SK-N-SH (cell line): ENCODE measurements around the gene B4GALNT1. TPM values are rescaled to one million over a fixed set of nuclear protein-coding genes. Genes with fewer than 3 reads are reported as not detected.

Experiments used
- CTCF ChIA-PET: fragments of 300-600, 350-600 bp; formaldehyde crosslinking; extraction: SDS; loops from one replicate; lab custom pipeline; 2021; lab: Yijun Ruan, JAX
- POLR2A ChIA-PET: fragments of 350-600 bp; sonication (Branson Sonifier 250); formaldehyde crosslinking; extraction: SDS; loops from one replicate; lab custom pipeline; 2020; ENCODE audit warnings: antibody characterized with exemption, inconsistent platforms; lab: Yijun Ruan, JAX
- DNase-seq: peaks from one replicate; pipeline ENCODE4 v3.0.0; 2012
- H2AFZ ChIP-seq: fragments of 200-600 bp; sonication (generic); 2 replicates; pipeline ENCODE4 v1.8.1; 2016; ENCODE audit warnings: antibody characterized with exemption, mild to moderate bottlenecking, low read depth
- H3F3A ChIP-seq: fragments of 200-600 bp; sonication (generic); replicated peaks from 2 replicates; pipeline ENCODE3; 2016; ENCODE audit warnings: antibody characterized with exemption, mild to moderate bottlenecking; ENCODE audit not compliant: insufficient read depth
- H3K27ac ChIP-seq, 2 experiments: fragments of 200-500 bp in 1 of 2; fragments of 200-600 bp in 1 of 2; sonication (Bioruptor generic) in 1 of 2; sonication (generic), shearing (Covaris generic) in 1 of 2; 2 replicates each; pipeline versions ENCODE4 v1.5.1 to v1.6.1; 2014 to 2016; ENCODE audit warnings: low read depth in 2 of 2, inconsistent platforms in 1 of 2, low read length in 1 of 2, mild to moderate bottlenecking in 1 of 2, mixed read lengths in 1 of 2
- H3K27me3 ChIP-seq: fragments of 200-600 bp; sonication (generic), shearing (Covaris generic); 2 replicates; pipeline ENCODE4 v1.6.1; 2016; ENCODE audit warnings: mixed run types; ENCODE audit not compliant: insufficient read depth
- H3K36me3 ChIP-seq, 2 experiments: fragments of 200-500 bp in 1 of 2; fragments of 200-600 bp in 1 of 2; sonication (Bioruptor generic) in 1 of 2; sonication (generic) in 1 of 2; replicated peaks in 1 of 2; 2 replicates each; pipeline versions ENCODE3 to v1.5.1; 2014 to 2016; ENCODE audit warnings: low read length in 1 of 2, mild to moderate bottlenecking in 1 of 2; ENCODE audit not compliant: insufficient read depth in 2 of 2, control insufficient read depth in 1 of 2
- H3K4me1 ChIP-seq, 2 experiments: fragments of 200-500 bp in 1 of 2; fragments of 200-600 bp in 1 of 2; sonication (Bioruptor generic) in 1 of 2; sonication (generic), shearing (Covaris generic) in 1 of 2; 2 replicates each; pipeline versions ENCODE4 v1.5.1 to v1.6.1; 2014 to 2016; ENCODE audit warnings: low read depth in 1 of 2, low read length in 1 of 2, mixed run types in 1 of 2; ENCODE audit not compliant: insufficient read depth in 2 of 2, control insufficient read depth in 1 of 2
- H3K4me2 ChIP-seq: fragments of 200-600 bp; sonication (generic), shearing (Covaris generic); 2 replicates; pipeline ENCODE4 v1.6.1; 2017; ENCODE audit warnings: mixed run types
- H3K4me3 ChIP-seq, 2 experiments: fragments of 200-500 bp in 1 of 2; fragments of 200-600 bp in 1 of 2; sonication (Bioruptor generic) in 1 of 2; sonication (generic), shearing (Covaris generic) in 1 of 2; 2 replicates each; pipeline versions ENCODE4 v1.5.1 to v1.8.1; 2014 to 2016; ENCODE audit warnings: low read depth in 2 of 2, inconsistent platforms in 1 of 2, low read length in 1 of 2, mild to moderate bottlenecking in 1 of 2, mixed read lengths in 1 of 2, moderate library complexity in 1 of 2
- H3K79me2 ChIP-seq: fragments of 200-600 bp; sonication (generic); 2 replicates; pipeline ENCODE4 v1.8.1; 2017; ENCODE audit warnings: mild to moderate bottlenecking; ENCODE audit not compliant: insufficient read depth
- H3K9ac ChIP-seq: fragments of 200-600 bp; sonication (generic); 2 replicates; pipeline ENCODE4 v1.6.1; 2017; ENCODE audit warnings: mixed run types
- H3K9me2 ChIP-seq: fragments of 200-600 bp; sonication (generic); 2 replicates; pipeline ENCODE4 v1.6.1; 2017; ENCODE audit warnings: mixed run types
- H3K9me3 ChIP-seq: fragments of 200-600 bp; sonication (generic); 2 replicates; pipeline ENCODE4 v1.6.1; 2017; ENCODE audit warnings: mixed run types, mild to moderate bottlenecking, moderate library complexity
- H4K20me1 ChIP-seq: fragments of 200-600 bp; sonication (generic); 2 replicates; pipeline ENCODE4 v1.6.1; 2017; ENCODE audit warnings: mild to moderate bottlenecking, mixed run types; ENCODE audit not compliant: insufficient read depth
- CHD2 ChIP-seq: fragments of 150-350 bp; IDR thresholded peaks from 2 replicates; pipeline ENCODE4 v1.6.1; 2018; ENCODE audit warnings: low read length; ENCODE audit not compliant: partially characterized antibody
- EZH2phosphoT487 ChIP-seq: fragments of 200-600 bp; sonication (generic); IDR thresholded peaks from 2 replicates; pipeline ENCODE4 v1.6.1; 2017; ENCODE audit warnings: low read depth, mixed run types, mild to moderate bottlenecking, antibody characterized with exemption, moderate library complexity, borderline replicate concordance
- FOSL2 ChIP-seq: IDR thresholded peaks from 2 replicates; pipeline ENCODE4 v1.4.0; 2012; ENCODE audit warnings: low read depth, mild to moderate bottlenecking, moderate library complexity, borderline replicate concordance
- GABPA ChIP-seq: IDR thresholded peaks from 2 replicates; pipeline ENCODE4 v1.4.0; 2012; ENCODE audit warnings: low read depth, mild to moderate bottlenecking
- GATA2 ChIP-seq: sonication (generic); formaldehyde crosslinking; IDR thresholded peaks from 2 replicates; pipeline ENCODE4 v1.5.0; 2020; ENCODE audit warnings: mild to moderate bottlenecking, missing genetic modification reagents
- JUND ChIP-seq: IDR thresholded peaks from 2 replicates; pipeline ENCODE4 v1.4.0; 2012
- MAX ChIP-seq: IDR thresholded peaks from 2 replicates; pipeline ENCODE4 v1.4.0; 2012; ENCODE audit warnings: low read depth
- MXI1 ChIP-seq: IDR thresholded peaks from 2 replicates; pipeline ENCODE4 v1.6.1; 2012; ENCODE audit warnings: mild to moderate bottlenecking, low read depth, low read length, improper control_type of control experiment
- NRF1 ChIP-seq: IDR thresholded peaks from 2 replicates; pipeline ENCODE4 v1.6.1; 2012; ENCODE audit warnings: low read depth, mild to moderate bottlenecking, low read length
- PBX3 ChIP-seq: IDR thresholded peaks from 2 replicates; pipeline ENCODE4; 2012
- POLR2AphosphoS5 ChIP-seq: IDR thresholded peaks from 2 replicates; pipeline ENCODE4 v1.6.1; 2012; ENCODE audit warnings: low read depth, low read length
- RAD21 ChIP-seq: IDR thresholded peaks from 2 replicates; pipeline ENCODE4 v1.6.1; 2012; ENCODE audit warnings: mild to moderate bottlenecking, low read length
- RCOR1 ChIP-seq: fragments of 150-350 bp; IDR thresholded peaks from 2 replicates; pipeline ENCODE4 v1.6.1; 2017; ENCODE audit warnings: antibody characterized with exemption, low read length
- RXRA ChIP-seq: IDR thresholded peaks from 2 replicates; pipeline ENCODE4 v1.4.0; 2012; ENCODE audit warnings: low read depth, mild to moderate bottlenecking, borderline replicate concordance
- SIN3A ChIP-seq: IDR thresholded peaks from 2 replicates; pipeline ENCODE4 v1.6.1; 2012; ENCODE audit warnings: low read depth, mild to moderate bottlenecking, low read length, moderate library complexity, borderline replicate concordance
- SMC3 ChIP-seq: IDR thresholded peaks from 2 replicates; pipeline ENCODE4 v1.6.1; 2012; ENCODE audit warnings: low read depth, low read length, improper control_type of control experiment
- TAF1 ChIP-seq: IDR thresholded peaks from 2 replicates; pipeline ENCODE4 v1.6.1; 2012; ENCODE audit warnings: low read depth, mild to moderate bottlenecking, low read length, moderate library complexity, borderline replicate concordance
- TEAD4 ChIP-seq: IDR thresholded peaks from 2 replicates; pipeline ENCODE4 v1.4.0; 2012; ENCODE audit warnings: mild to moderate bottlenecking, borderline replicate concordance; ENCODE audit not compliant: insufficient read depth
- USF2 ChIP-seq: fragments of 150-350 bp; IDR thresholded peaks from 2 replicates; pipeline ENCODE4 v1.6.1; 2017; ENCODE audit warnings: antibody characterized with exemption, low read length, low read depth, borderline replicate concordance
- WGBS: methylation state at CpG from one replicate; pipeline ENCODE4 v1.1.6; 2017; ENCODE audit warnings: low lambda C conversion rate; 5-methylcytosine and 5-hydroxymethylcytosine counted together
- polyA plus RNA-seq, 3 experiments: library from polyadenylated mRNA; depleted of rRNA; stranded (reverse); fragments of >200 nt; gene quantifications; 2 replicates each; pipeline ENCODE4 v1.2.3, GENCODE V29; 2012
- TF ChIP-seq, protein P1 (sequence below): IDR thresholded peaks from 2 replicates; pipeline ENCODE4 v1.6.1; 2012; ENCODE audit warnings: mild to moderate bottlenecking, low read depth, low read length, moderate library complexity

The B4GALNT1 gene
- polyA plus RNA-seq, 1 of the 3 experiments (the other 2 are of a cell fraction), result 5.3 TPM

GRCh38 chr12:57626921-57627445, 6.0 kb downstream of the B4GALNT1 start:
- WGBS, result 83% methylated on average over 9 of the region's 9 CpGs
- Histone ChIP-seq H3K79me2 (no peaks in the 10 kb centered on the region), H3K27ac (no peak overlapping the region), H3K27me3 (no peaks in the 10 kb centered on the region), H3K9me3 (no peaks in the 10 kb centered on the region), H4K20me1 (no peaks in the 10 kb centered on the region), H3K4me2 (no peak overlapping the region), H3K36me3 (peaks cover 0 to 2% of the 10 kb centered on the region in 2 experiments), H3K4me3 (no peak overlapping the region), H2AFZ (no peak overlapping the region), H3K9ac (no peak overlapping the region), H3K4me1 (peaks cover 0 to under 1% of the 10 kb centered on the region in 2 experiments; a peak in 1 of 4 replicates), H3F3A (no peaks in the 10 kb centered on the region), H3K9me2 (no peaks in the 10 kb centered on the region)
- POLR2A ChIA-PET, result interaction anchor here (0.7 kb wide), 1 partner anchor 15 kb away, joined by 3 read pairs; no protein-coding TSS in a partner anchor
- DNase-seq, result no peak
- TF ChIP-seq EZH2phosphoT487 (no peak), JUND (no peak), MXI1 (no peak), RCOR1 (no peak), FOSL2 (no peak), TAF1 (no peak), RAD21 (no peak), CHD2 (no peak), MAX (no peak), RXRA (no peak), USF2 (no peak), POLR2AphosphoS5 (no peak), GABPA (no peak), SMC3 (no peak), NRF1 (no peak), SIN3A (no peak), TEAD4 (no peak), PBX3 (no peak), GATA2 (no peak)
- TF ChIP-seq, protein P1, sequence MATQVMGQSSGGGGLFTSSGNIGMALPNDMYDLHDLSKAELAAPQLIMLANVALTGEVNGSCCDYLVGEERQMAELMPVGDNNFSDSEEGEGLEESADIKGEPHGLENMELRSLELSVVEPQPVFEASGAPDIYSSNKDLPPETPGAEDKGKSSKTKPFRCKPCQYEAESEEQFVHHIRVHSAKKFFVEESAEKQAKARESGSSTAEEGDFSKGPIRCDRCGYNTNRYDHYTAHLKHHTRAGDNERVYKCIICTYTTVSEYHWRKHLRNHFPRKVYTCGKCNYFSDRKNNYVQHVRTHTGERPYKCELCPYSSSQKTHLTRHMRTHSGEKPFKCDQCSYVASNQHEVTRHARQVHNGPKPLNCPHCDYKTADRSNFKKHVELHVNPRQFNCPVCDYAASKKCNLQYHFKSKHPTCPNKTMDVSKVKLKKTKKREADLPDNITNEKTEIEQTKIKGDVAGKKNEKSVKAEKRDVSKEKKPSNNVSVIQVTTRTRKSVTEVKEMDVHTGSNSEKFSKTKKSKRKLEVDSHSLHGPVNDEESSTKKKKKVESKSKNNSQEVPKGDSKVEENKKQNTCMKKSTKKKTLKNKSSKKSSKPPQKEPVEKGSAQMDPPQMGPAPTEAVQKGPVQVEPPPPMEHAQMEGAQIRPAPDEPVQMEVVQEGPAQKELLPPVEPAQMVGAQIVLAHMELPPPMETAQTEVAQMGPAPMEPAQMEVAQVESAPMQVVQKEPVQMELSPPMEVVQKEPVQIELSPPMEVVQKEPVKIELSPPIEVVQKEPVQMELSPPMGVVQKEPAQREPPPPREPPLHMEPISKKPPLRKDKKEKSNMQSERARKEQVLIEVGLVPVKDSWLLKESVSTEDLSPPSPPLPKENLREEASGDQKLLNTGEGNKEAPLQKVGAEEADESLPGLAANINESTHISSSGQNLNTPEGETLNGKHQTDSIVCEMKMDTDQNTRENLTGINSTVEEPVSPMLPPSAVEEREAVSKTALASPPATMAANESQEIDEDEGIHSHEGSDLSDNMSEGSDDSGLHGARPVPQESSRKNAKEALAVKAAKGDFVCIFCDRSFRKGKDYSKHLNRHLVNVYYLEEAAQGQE, result no peak
- CTCF ChIA-PET, result interaction anchor here (0.8 to 11.0 kb wide), 3 partner anchors 10 to 44 kb away, joined by 3 to 298 read pairs (median 3); no protein-coding TSS in a partner anchor
